ENCODE data around the gene THSD4.

- TF ChIP-seq CTCF (conservative IDR thresholded peaks at IDR 0.05; ENCODE audit: low read length) (no peak), EZH2phosphoT487 (IDR thresholded peaks at IDR 0.05; ENCODE audit: borderline replicate concordance) (no peak)
Observed at GRCh38 chr15:71595846-71596553, 480.7 kb downstream of the THSD4 start.

Measured in Loucy (cell line).